Panc1 (cell line): ENCODE measurements around the gene ATF3.

Source experiments
- CTCF ChIP-seq: fragments of 450-650 bp; IDR thresholded peaks from 2 replicates; pipeline ENCODE4 v1.5.1; 2017; ENCODE audit warnings: mild to moderate bottlenecking
- REST ChIP-seq, 2 experiments: IDR thresholded peaks; 2 replicates each; pipeline ENCODE4 v1.6.1; 2011 to 2012; ENCODE audit warnings: low read depth in 2 of 2, control low read depth in 1 of 2, low read length in 1 of 2, mild to moderate bottlenecking in 1 of 2, moderate library complexity in 1 of 2; ENCODE audit not compliant: insufficient read depth in 1 of 2
- SIN3A ChIP-seq: IDR thresholded peaks from 2 replicates; pipeline ENCODE4 v1.6.1; 2012; ENCODE audit warnings: low read depth, mild to moderate bottlenecking, low read length, moderate library complexity, borderline replicate concordance; ENCODE audit not compliant: insufficient read depth

- TF ChIP-seq CTCF (no peak), SIN3A (no peak), REST (IDR thresholded peaks at IDR 0.05; ENCODE audit: insufficient read depth in 1 of 2, low read depth in 2 of 2, low read length in 1 of 2) (no peak)
These were observed 61.7 kb downstream of the ATF3 start for GRCh38 chr1:212670301-212670700.
